SU-DHL-6 (cell line): ENCODE results near the gene CHGA.

Experiments
- H2AFZ ChIP-seq: fragments of 200-600 bp; sonication (generic); 2 replicates; pipeline ENCODE4 v1.6.1; 2014; ENCODE audit warnings: low read depth, mild to moderate bottlenecking, moderate library complexity, mixed read lengths, antibody characterized with exemption, low read length; ENCODE audit not compliant: severe bottlenecking
- H3F3A ChIP-seq: fragments of 200-600 bp; shearing (Covaris generic); 2 replicates; pipeline ENCODE4 v1.6.0; 2016; ENCODE audit warnings: antibody characterized with exemption, mild to moderate bottlenecking; ENCODE audit not compliant: insufficient read depth
- H3K27ac ChIP-seq: fragments of 200-600 bp; sonication (generic); 2 replicates; pipeline ENCODE4 v1.5.1; 2016; ENCODE audit warnings: low read depth, mild to moderate bottlenecking, low read length, moderate library complexity, mixed read lengths
- H3K27me3 ChIP-seq: fragments of 200-600 bp; sonication (generic), shearing (Covaris generic); 2 replicates; pipeline ENCODE4 v1.6.0; 2014; ENCODE audit warnings: mild to moderate bottlenecking, low read length
- H3K36me3 ChIP-seq: fragments of 200-600 bp; sonication (generic); 2 replicates; pipeline ENCODE4 v1.6.1; 2014; ENCODE audit warnings: mild to moderate bottlenecking, low read length, mixed read lengths
- H3K4me2 ChIP-seq: fragments of 300-600, 200-600 bp; shearing (Covaris generic), sonication (generic); 2 replicates; pipeline ENCODE4 v1.6.0; 2014; ENCODE audit warnings: low read length, low read depth, mild to moderate bottlenecking; ENCODE audit not compliant: poor library complexity, severe bottlenecking
- H3K4me3 ChIP-seq: fragments of 200-600 bp; sonication (generic); 2 replicates; pipeline ENCODE4 v1.5.1; 2014; ENCODE audit warnings: antibody characterized with exemption, low read length, mild to moderate bottlenecking, mixed read lengths; ENCODE audit not compliant: insufficient read depth, poor library complexity, severe bottlenecking
- H3K79me2 ChIP-seq: fragments of 200-600 bp; sonication (generic); 2 replicates; pipeline ENCODE4 v1.6.1; 2014; ENCODE audit warnings: mild to moderate bottlenecking, low read length, moderate library complexity; ENCODE audit not compliant: insufficient read depth
- H3K9ac ChIP-seq: fragments of 200-600 bp; sonication (generic); 2 replicates; pipeline ENCODE4 v1.7.0; 2014; ENCODE audit warnings: mild to moderate bottlenecking, low read length
- H3K9me2 ChIP-seq: fragments of 200-600 bp; sonication (generic); replicated peaks from 2 replicates; pipeline ENCODE4 v1.6.1; 2014; ENCODE audit warnings: low read length; ENCODE audit not compliant: insufficient read depth
- H3K9me3 ChIP-seq: fragments of 200-600 bp; sonication (generic); 2 replicates; pipeline ENCODE4 v1.6.1; 2014; ENCODE audit warnings: low read length, mixed read lengths; ENCODE audit not compliant: insufficient read depth
- H4K20me1 ChIP-seq: fragments of 200-600 bp; sonication (generic); 2 replicates; pipeline ENCODE4 v1.6.1; 2014; ENCODE audit warnings: low read depth, mild to moderate bottlenecking, antibody characterized with exemption, low read length, moderate library complexity, mixed read lengths
- EZH2phosphoT487 ChIP-seq: fragments of 200-600 bp; sonication (generic), shearing (Covaris generic); conservative IDR thresholded peaks from 2 replicates; pipeline ENCODE4 v1.6.1; 2018; ENCODE audit warnings: mild to moderate bottlenecking, antibody characterized with exemption, low read length, moderate library complexity, mixed read lengths
- TF ChIP-seq, protein P1 (sequence below): fragments of 200-600 bp; sonication (generic); IDR thresholded peaks from one replicate; pipeline ENCODE4 v1.5.1; 2017; ENCODE audit warnings: antibody characterized with exemption, mild to moderate bottlenecking, low read length, moderate library complexity; ENCODE audit not compliant: insufficient read depth, poor library complexity, severe bottlenecking

The CHGA gene

DNA sequence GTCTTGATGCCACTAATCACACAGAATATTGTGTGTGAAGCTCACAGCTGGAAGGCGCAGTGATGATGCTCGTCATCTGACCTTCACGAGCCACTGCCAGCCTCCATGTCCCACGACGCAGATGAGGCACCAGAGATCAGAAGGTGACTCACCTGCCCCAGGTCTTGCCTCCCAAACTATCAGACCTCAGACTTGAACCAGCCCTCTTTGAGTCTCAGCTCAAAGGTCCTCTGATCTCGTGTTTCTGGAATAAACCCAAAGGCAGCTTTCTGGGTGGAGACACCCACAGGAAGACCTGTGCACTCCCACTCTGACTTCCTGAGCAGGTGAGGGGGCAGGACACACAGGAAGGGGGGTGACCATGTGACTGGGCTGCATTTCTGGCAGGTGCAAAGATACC is 19.6 kb upstream of the CHGA start:
- Histone ChIP-seq H4K20me1 (no peaks in the 10 kb centered on the region), H3F3A (no peaks in the 10 kb centered on the region), H3K79me2 (no peaks in the 10 kb centered on the region), H3K27ac (no peak overlapping the region), H3K36me3 (no peaks in the 10 kb centered on the region), H3K9me2 (no peaks in the 10 kb centered on the region), H3K27me3 (no peaks in the 10 kb centered on the region), H3K9me3 (no peaks in the 10 kb centered on the region), H2AFZ (no peak overlapping the region), H3K4me2 (no peak overlapping the region), H3K9ac (no peak overlapping the region), H3K4me3 (no peak overlapping the region)
- no peak for TF ChIP-seq EZH2phosphoT487
- TF ChIP-seq, protein P1, sequence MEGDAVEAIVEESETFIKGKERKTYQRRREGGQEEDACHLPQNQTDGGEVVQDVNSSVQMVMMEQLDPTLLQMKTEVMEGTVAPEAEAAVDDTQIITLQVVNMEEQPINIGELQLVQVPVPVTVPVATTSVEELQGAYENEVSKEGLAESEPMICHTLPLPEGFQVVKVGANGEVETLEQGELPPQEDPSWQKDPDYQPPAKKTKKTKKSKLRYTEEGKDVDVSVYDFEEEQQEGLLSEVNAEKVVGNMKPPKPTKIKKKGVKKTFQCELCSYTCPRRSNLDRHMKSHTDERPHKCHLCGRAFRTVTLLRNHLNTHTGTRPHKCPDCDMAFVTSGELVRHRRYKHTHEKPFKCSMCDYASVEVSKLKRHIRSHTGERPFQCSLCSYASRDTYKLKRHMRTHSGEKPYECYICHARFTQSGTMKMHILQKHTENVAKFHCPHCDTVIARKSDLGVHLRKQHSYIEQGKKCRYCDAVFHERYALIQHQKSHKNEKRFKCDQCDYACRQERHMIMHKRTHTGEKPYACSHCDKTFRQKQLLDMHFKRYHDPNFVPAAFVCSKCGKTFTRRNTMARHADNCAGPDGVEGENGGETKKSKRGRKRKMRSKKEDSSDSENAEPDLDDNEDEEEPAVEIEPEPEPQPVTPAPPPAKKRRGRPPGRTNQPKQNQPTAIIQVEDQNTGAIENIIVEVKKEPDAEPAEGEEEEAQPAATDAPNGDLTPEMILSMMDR, result no peak

DNA sequence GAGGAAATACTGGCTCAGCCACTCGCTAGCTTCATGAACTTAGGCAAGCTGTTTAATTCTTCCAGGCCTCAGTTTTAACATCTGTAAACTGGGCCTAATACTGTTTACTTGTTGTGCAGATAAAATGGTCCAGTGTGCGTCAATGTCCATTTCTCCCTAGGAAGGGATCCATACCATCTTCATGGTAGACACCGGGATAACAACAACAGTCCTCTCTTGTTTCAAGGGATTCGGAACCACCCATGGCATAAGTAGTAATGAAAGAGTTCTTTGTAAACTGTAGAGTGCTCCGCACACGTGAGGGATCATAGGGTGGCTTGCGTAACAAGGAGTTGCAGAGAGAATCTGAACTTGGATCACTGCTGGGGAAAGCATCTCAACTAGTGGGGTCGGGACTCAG is 17.3 kb upstream of the CHGA start:
- Histone ChIP-seq H4K20me1 (no peaks in the 10 kb centered on the region), H3K4me2 (no peak overlapping the region), H3K36me3 (no peaks in the 10 kb centered on the region), H3F3A (no peaks in the 10 kb centered on the region), H3K9ac (no peak overlapping the region), H3K9me3 (no peaks in the 10 kb centered on the region), H2AFZ (no peak overlapping the region), H3K27ac (no peak overlapping the region), H3K27me3 (no peaks in the 10 kb centered on the region), H3K79me2 (no peaks in the 10 kb centered on the region), H3K4me3 (no peak overlapping the region), H3K9me2 (no peaks in the 10 kb centered on the region)
- TF ChIP-seq, protein P1, result no peak
- TF ChIP-seq EZH2phosphoT487, result no peak

DNA sequence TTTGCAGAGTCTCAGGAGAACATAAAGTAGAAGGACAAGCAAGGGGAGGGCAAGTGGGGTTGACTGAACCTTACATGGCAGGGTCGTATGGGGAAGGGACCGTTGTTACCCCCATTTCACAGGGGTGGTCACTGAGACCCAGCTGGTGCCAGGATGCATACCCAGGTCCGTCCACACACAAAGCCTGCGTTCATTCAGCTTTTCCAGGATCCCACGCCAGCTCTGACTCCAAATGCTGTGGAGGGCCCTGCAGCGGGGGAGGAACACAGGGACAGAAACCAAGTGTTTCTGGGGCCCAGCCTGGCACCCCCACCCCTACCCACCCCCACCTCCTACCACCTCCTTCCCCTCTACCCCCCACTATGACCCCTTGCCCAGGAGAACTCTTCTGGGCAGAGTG is 16.5 kb upstream of the CHGA start:
- Histone ChIP-seq H3K36me3 (no peaks in the 10 kb centered on the region), H3K79me2 (no peaks in the 10 kb centered on the region), H3K4me2 (no peak overlapping the region), H3F3A (no peaks in the 10 kb centered on the region), H3K9me2 (no peaks in the 10 kb centered on the region), H3K27ac (no peak overlapping the region), H2AFZ (no peak overlapping the region), H4K20me1 (no peaks in the 10 kb centered on the region), H3K9me3 (no peaks in the 10 kb centered on the region), H3K4me3 (no peak overlapping the region), H3K9ac (no peak overlapping the region), H3K27me3 (no peaks in the 10 kb centered on the region)
- TF ChIP-seq, protein P1, result no peak
- TF ChIP-seq EZH2phosphoT487, result no peak
